ENCODE measurements around the gene PRKAG1.
A peak's percentile ranks its signal among the peaks of the same experiment; 100 is the strongest.

Gene PRKAG1

GRCh38 chr12:48985901-48986300 is 32.7 kb downstream of the PRKAG1 start:
- no peak overlapping the region for H3K4me3 ChIP-seq (ENCODE audit: low read depth, low read length)
- no peak for TF ChIP-seq CTCF (IDR thresholded peaks at IDR 0.05; ENCODE audit: low read depth, low read length)

DNA sequence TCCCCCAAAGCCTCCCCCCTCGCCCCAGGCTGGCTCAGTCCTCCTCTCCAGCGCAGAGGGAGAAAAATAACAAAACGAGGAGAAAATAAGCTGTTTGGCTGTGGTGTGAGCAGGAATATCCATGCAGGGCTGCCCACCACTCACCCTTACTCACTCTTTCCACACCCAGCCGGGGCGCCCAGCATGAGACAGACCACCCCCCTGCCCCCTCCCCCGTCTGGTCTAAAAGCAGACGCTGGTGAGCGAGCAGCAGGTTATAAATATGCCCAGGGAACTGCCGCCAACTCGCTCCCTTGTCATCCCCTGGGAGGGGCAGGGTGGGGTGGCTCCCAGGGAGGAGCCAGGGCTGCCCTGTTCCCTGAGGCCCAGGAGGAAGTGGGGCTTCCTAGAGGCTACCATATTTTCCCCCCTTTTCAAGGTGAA is 33.1 kb downstream of the PRKAG1 start:
- TF ChIP-seq CTCF (IDR thresholded peaks at IDR 0.05; ENCODE audit: low read depth, low read length), result no peak
- no peak overlapping the region for H3K4me3 ChIP-seq (ENCODE audit: low read depth, low read length)

- H3K4me3 ChIP-seq (ENCODE audit: low read depth, low read length), result no peak overlapping the region
- TF ChIP-seq CTCF (IDR thresholded peaks at IDR 0.05; ENCODE audit: low read depth, low read length), result no peak
Measured at GRCh38 chr12:48982397-48983080, 36.0 kb downstream of the PRKAG1 start.

DNA sequence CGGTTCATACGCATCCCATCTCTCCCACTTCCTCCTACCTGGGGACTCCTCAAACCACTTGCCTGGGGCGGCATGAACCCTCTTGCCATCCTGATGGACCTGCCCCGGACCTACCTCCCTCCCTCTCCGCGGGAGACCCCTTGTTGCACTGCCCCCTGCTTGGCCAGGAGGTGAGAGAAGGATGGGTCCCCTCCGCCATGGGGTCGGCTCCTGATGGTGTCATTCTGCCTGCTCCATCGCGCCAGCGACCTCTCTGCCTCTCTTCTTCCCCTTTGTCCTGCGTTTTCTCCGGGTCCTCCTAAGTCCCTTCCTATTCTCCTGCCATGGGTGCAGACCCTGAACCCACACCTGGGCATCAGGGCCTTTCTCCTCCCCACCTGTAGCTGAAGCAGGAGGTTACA is 36.8 kb downstream of the PRKAG1 start:
- no peak overlapping the region for H3K4me3 ChIP-seq (ENCODE audit: low read depth, low read length)

GRCh38 chr12:48980953-48981756 is 37.4 kb downstream of the PRKAG1 start:
- TF ChIP-seq CTCF (IDR thresholded peaks at IDR 0.05; ENCODE audit: low read depth, low read length), result no peak
- H3K4me3 ChIP-seq (ENCODE audit: low read depth, low read length), result peak overlapping the region; percentile 16; the same call in 1 of the 2 replicates

More for the DNA sequence above, 36.8 kb downstream of the PRKAG1 start:
- TF ChIP-seq CTCF (IDR thresholded peaks at IDR 0.05; ENCODE audit: low read depth, low read length), result no peak

DNA sequence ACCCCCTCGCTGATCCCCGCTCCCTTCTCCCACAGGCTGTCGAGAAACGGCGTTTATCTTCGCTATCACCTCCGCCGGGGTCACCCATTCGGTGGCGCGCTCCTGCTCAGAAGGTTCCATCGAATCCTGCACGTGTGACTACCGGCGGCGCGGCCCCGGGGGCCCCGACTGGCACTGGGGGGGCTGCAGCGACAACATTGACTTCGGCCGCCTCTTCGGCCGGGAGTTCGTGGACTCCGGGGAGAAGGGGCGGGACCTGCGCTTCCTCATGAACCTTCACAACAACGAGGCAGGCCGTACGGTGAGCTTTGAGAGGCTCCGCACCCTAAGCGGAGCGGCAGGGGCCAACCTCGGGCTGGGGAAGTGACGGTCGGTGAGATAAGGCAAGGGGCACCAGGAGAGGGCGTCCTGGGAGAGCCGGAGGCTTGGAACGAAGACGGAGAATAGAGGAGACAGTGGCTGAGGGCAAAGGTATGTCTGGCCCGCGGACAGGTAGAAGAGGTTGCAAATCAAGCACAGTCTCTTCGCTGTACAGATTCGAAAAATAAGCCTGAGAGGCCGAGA is 38.1 kb downstream of the PRKAG1 start:
- no peak overlapping the region for H3K4me3 ChIP-seq (ENCODE audit: low read depth, low read length)
- TF ChIP-seq CTCF (IDR thresholded peaks at IDR 0.05; ENCODE audit: low read depth, low read length), result no peak

Data from WI38 (cell line).